HCT116 (cell line): ENCODE data around the gene CARD16. TPM values are rescaled to one million over a fixed set of nuclear protein-coding genes. Genes with fewer than 3 reads are reported as not detected.

Experiments
- ATAC-seq: fragments of 200-7000 bp; cut with Tn5 transposase; 2 replicates; pipeline ENCODE4 v1.9.1; 2020; ENCODE audit warnings: mild to moderate bottlenecking, moderate library complexity
- BruUV-seq: library from RNA; stranded (reverse); fragments of 400-500 nt; replicated peaks from 2 replicates; lab custom pipeline; 2021; lab: Mats Ljungman, UMichigan
- CTCF ChIA-PET: fragments of 300-600 bp; sonication (Branson Sonifier 250); formaldehyde crosslinking; loops from one replicate; lab custom pipeline; 2021; ENCODE audit warnings: antibody characterized with exemption; lab: Charles Lee
- POLR2A ChIA-PET: fragments of 300-600, 350-600 bp; sonication (Branson Sonifier 250); formaldehyde crosslinking; loops from one replicate; lab custom pipeline; 2021; ENCODE audit warnings: antibody characterized with exemption; lab: Charles Lee
- RAD21 ChIA-PET, 2 experiments: fragments of 300-600 bp; sonication (Branson Sonifier 250); formaldehyde crosslinking; loops; one replicate each; lab custom pipeline; 2023; ENCODE audit warnings: low total read pairs in 2 of 2; ENCODE audit not compliant: uncharacterized antibody in 2 of 2, unreplicated experiment in 2 of 2, low non-redundant PET in 1 of 2; lab: Charles Lee
- DNase-seq: peaks from one replicate; pipeline ENCODE4 v3.0.0-alpha.2; 2010; ENCODE audit warnings: low read depth, low spot score
- H2AFZ ChIP-seq: fragments of 200-600 bp; shearing (Covaris generic), sonication (generic); 2 replicates; pipeline ENCODE4 v1.6.1; 2017; ENCODE audit warnings: low read depth, mixed run types, mixed read lengths, antibody characterized with exemption, low read length; ENCODE audit not compliant: poor library complexity, severe bottlenecking
- H3K27ac ChIP-seq: 2 replicates; pipeline ENCODE4 v1.5.1; 2012; ENCODE audit warnings: low read depth, low read length
- H3K27me3 ChIP-seq: fragments of 200-600 bp; sonication (generic); 2 replicates; pipeline ENCODE4 v1.6.1; 2016; ENCODE audit warnings: mixed run types, low read length, mixed read lengths; ENCODE audit not compliant: insufficient read depth
- H3K36me3 ChIP-seq, 2 experiments: fragments of 200-500 bp in 1 of 2; fragments of 200-600 bp in 1 of 2; sonication (Bioruptor generic) in 1 of 2; sonication (generic) in 1 of 2; 2 replicates each; pipeline versions ENCODE4 v1.5.1 to v1.6.1; 2014 to 2016; ENCODE audit warnings: low read length in 2 of 2, inconsistent platforms in 1 of 2, mixed read lengths in 1 of 2, mixed run types in 1 of 2; ENCODE audit not compliant: insufficient read depth in 2 of 2, control insufficient read depth in 1 of 2
- H3K4me1 ChIP-seq, 2 experiments: fragments of 200-600 bp in 1 of 2; sonication (generic) in 1 of 2; 2 replicates each; pipeline versions ENCODE4 v1.5.1 to v1.6.1; 2012 to 2017; ENCODE audit warnings: low read length in 2 of 2, inconsistent platforms in 1 of 2, mild to moderate bottlenecking in 1 of 2, mixed read lengths in 1 of 2, mixed run types in 1 of 2, moderate library complexity in 1 of 2; ENCODE audit not compliant: insufficient read depth in 2 of 2, control insufficient read depth in 1 of 2
- H3K4me2 ChIP-seq: fragments of 200-600 bp; sonication (generic); 2 replicates; pipeline ENCODE4 v1.6.1; 2017; ENCODE audit warnings: mixed run types, low read length, mixed read lengths
- H3K4me3 ChIP-seq, 2 experiments: fragments of 200-600 bp in 1 of 2; sonication (generic) in 1 of 2; replicated peaks in 1 of 2; 2 replicates each; pipeline ENCODE4 v1.5.1; 2011 to 2016; ENCODE audit warnings: low read length in 2 of 2, control low read depth in 1 of 2, low read depth in 1 of 2, mild to moderate bottlenecking in 1 of 2, mixed read lengths in 1 of 2, mixed run types in 1 of 2
- H3K79me2 ChIP-seq: fragments of 200-600 bp; sonication (generic); 2 replicates; pipeline ENCODE4 v1.6.1; 2017; ENCODE audit warnings: mild to moderate bottlenecking, mixed run types, low read length, moderate library complexity, mixed read lengths; ENCODE audit not compliant: insufficient read depth
- H3K9ac ChIP-seq: fragments of 200-600 bp; sonication (generic); 2 replicates; pipeline ENCODE4 v1.6.1; 2016; ENCODE audit warnings: low read length, mixed read lengths
- H3K9me2 ChIP-seq: fragments of 200-600 bp; sonication (generic), shearing (Covaris generic); 2 replicates; pipeline ENCODE4 v1.6.1; 2017; ENCODE audit warnings: mixed run types, mild to moderate bottlenecking, moderate library complexity; ENCODE audit not compliant: insufficient read depth
- H3K9me3 ChIP-seq, 2 experiments: fragments of 200-500 bp in 1 of 2; fragments of 200-600 bp in 1 of 2; sonication (Bioruptor generic) in 1 of 2; sonication (generic) in 1 of 2; 2 replicates each; pipeline ENCODE4 v1.6.1; 2014 to 2017; ENCODE audit warnings: low read length in 2 of 2, mixed read lengths in 2 of 2, inconsistent platforms in 1 of 2, low read depth in 1 of 2, mild to moderate bottlenecking in 1 of 2, mixed run types in 1 of 2, moderate library complexity in 1 of 2; ENCODE audit not compliant: control insufficient read depth in 1 of 2, insufficient read depth in 1 of 2
- H4K20me1 ChIP-seq: fragments of 200-600 bp; sonication (generic), shearing (Covaris generic); 2 replicates; pipeline ENCODE4 v1.6.1; 2017; ENCODE audit warnings: mixed run types, mild to moderate bottlenecking, moderate library complexity; ENCODE audit not compliant: insufficient read depth
- ATF3 ChIP-seq: IDR thresholded peaks from 2 replicates; pipeline ENCODE4 v1.6.1; 2012
- POLR2AphosphoS5 ChIP-seq: IDR thresholded peaks from 2 replicates; pipeline ENCODE4 v1.6.1; 2011; ENCODE audit warnings: mild to moderate bottlenecking, low read depth, low read length, moderate library complexity
- SIN3A ChIP-seq: IDR thresholded peaks from 2 replicates; pipeline ENCODE4 v1.6.1; 2012; ENCODE audit warnings: low read depth
- YY1 ChIP-seq: IDR thresholded peaks from 2 replicates; pipeline ENCODE4 v1.6.1; 2011; ENCODE audit warnings: low read length, low read depth, moderate library complexity, mild to moderate bottlenecking; ENCODE audit not compliant: insufficient replicate concordance; ENCODE audit errors: extremely low read depth
- intact Hi-C: fragments of 100-400 bp; cut with micrococcal nuclease; formaldehyde crosslinking; loops from 2 replicates; pipeline ENCODE4 v1.10.0; 2022
- total RNA-seq: library from RNA; stranded (reverse); gene quantifications from one replicate; pipeline ENCODE4 v1.2.1, GENCODE V29; 2021; ENCODE audit not compliant: unreplicated experiment
- TF ChIP-seq, protein P1 (sequence below), 3 experiments: fragments of 200-600 bp in 1 of 3; sonication (generic) in 1 of 3; IDR thresholded peaks in 2 of 3; conservative IDR thresholded peaks in 1 of 3; 2 replicates each; pipeline ENCODE4 v1.5.1; 2012 to 2017; ENCODE audit warnings: low read depth in 2 of 3, low read length in 2 of 3, antibody characterized with exemption in 1 of 3, borderline replicate concordance in 1 of 3, control low read depth in 1 of 3, mild to moderate bottlenecking in 1 of 3, mixed read lengths in 1 of 3, mixed run types in 1 of 3, moderate library complexity in 1 of 3; ENCODE audit not compliant: insufficient read depth in 1 of 3
- TF ChIP-seq, protein P2 (sequence below): IDR thresholded peaks from 2 replicates; pipeline ENCODE4 v1.6.1; 2011; ENCODE audit warnings: mild to moderate bottlenecking, low read length, moderate library complexity; ENCODE audit not compliant: insufficient replicate concordance; ENCODE audit errors: extremely low read depth

The CARD16 gene
- total RNA-seq, 1 experiment from 2014 or later, result not detected

- intact Hi-C loops, result no loop called here
- ATAC-seq, result no peak
- Histone ChIP-seq H3K27me3 (no peaks in the 10 kb centered on the region), H3K79me2 (no peaks in the 10 kb centered on the region), H3K36me3 (no peaks in the 10 kb centered on the region), H3K9me2 (no peaks in the 10 kb centered on the region), H2AFZ (no peak overlapping the region), H3K9ac (no peak overlapping the region), H3K4me1 (no peaks in the 10 kb centered on the region), H3K4me2 (no peak overlapping the region), H3K27ac (no peak overlapping the region), H3K9me3 (no peaks in the 10 kb centered on the region), H4K20me1 (no peaks in the 10 kb centered on the region), H3K4me3 (no peak overlapping the region)
- no TSS peak for BruUV-seq
- ChIA-PET CTCF (no interaction called here), POLR2A (no interaction called here), RAD21 (no interaction called here)
- TF ChIP-seq SIN3A (no peak), POLR2AphosphoS5 (no peak), ATF3 (no peak), YY1 (no peak)
- TF ChIP-seq, protein P1, sequence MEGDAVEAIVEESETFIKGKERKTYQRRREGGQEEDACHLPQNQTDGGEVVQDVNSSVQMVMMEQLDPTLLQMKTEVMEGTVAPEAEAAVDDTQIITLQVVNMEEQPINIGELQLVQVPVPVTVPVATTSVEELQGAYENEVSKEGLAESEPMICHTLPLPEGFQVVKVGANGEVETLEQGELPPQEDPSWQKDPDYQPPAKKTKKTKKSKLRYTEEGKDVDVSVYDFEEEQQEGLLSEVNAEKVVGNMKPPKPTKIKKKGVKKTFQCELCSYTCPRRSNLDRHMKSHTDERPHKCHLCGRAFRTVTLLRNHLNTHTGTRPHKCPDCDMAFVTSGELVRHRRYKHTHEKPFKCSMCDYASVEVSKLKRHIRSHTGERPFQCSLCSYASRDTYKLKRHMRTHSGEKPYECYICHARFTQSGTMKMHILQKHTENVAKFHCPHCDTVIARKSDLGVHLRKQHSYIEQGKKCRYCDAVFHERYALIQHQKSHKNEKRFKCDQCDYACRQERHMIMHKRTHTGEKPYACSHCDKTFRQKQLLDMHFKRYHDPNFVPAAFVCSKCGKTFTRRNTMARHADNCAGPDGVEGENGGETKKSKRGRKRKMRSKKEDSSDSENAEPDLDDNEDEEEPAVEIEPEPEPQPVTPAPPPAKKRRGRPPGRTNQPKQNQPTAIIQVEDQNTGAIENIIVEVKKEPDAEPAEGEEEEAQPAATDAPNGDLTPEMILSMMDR (IDR thresholded peaks at IDR 0.05 in 2 of 3, conservative IDR thresholded peaks at IDR 0.05 in 1 of 3; ENCODE audit: borderline replicate concordance in 1 of 3, insufficient read depth in 1 of 3, low read depth in 2 of 3, low read length in 2 of 3), result no peak
- TF ChIP-seq, protein P2, sequence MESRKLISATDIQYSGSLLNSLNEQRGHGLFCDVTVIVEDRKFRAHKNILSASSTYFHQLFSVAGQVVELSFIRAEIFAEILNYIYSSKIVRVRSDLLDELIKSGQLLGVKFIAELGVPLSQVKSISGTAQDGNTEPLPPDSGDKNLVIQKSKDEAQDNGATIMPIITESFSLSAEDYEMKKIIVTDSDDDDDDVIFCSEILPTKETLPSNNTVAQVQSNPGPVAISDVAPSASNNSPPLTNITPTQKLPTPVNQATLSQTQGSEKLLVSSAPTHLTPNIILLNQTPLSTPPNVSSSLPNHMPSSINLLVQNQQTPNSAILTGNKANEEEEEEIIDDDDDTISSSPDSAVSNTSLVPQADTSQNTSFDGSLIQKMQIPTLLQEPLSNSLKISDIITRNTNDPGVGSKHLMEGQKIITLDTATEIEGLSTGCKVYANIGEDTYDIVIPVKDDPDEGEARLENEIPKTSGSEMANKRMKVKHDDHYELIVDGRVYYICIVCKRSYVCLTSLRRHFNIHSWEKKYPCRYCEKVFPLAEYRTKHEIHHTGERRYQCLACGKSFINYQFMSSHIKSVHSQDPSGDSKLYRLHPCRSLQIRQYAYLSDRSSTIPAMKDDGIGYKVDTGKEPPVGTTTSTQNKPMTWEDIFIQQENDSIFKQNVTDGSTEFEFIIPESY, result no peak
- no peak for DNase-seq
Measured at GRCh38 chr11:105033781-105034180, 11.4 kb downstream of the CARD16 start.
